Suprapubic skin (tissue), 4 donors: Measurements from ENCODE around the gene NOD1. TPM values are rescaled to one million over a fixed set of nuclear protein-coding genes. Genes with fewer than 3 reads are reported as not detected.

Experiments used
- DNase-seq, 2 donors: peaks; one replicate each; pipeline ENCODE4 v3.0.0-alpha.2; 2019; ENCODE audit warnings: low spot score in 2 of 2
- H3K27ac ChIP-seq: fragments of 200-600 bp; sonication (generic); one replicate; pipeline ENCODE4 v1.5.1; 2019
- H3K27me3 ChIP-seq: fragments of 200-600 bp; sonication (generic); one replicate; pipeline ENCODE4 v1.5.1; 2019
- H3K36me3 ChIP-seq: fragments of 200-600 bp; sonication (generic); one replicate; pipeline ENCODE4 v1.5.1; 2019
- H3K4me1 ChIP-seq: fragments of 200-600 bp; sonication (generic); one replicate; pipeline ENCODE4 v1.5.1; 2019
- H3K4me3 ChIP-seq: fragments of 200-600 bp; sonication (generic); one replicate; pipeline ENCODE4 v1.5.1; 2019; ENCODE audit warnings: mild to moderate bottlenecking
- H3K9me3 ChIP-seq: fragments of 200-600 bp; sonication (generic); one replicate; pipeline ENCODE4 v1.5.1; 2019
- CTCF ChIP-seq, 2 donors: fragments of 200-600 bp in 1 of 2; fragments of 450-650 bp in 1 of 2; sonication (generic) in 1 of 2; IDR thresholded peaks; one replicate each; pipeline ENCODE4 v1.5.1; 2016 to 2019; ENCODE audit warnings: antibody characterized with exemption in 2 of 2, mild to moderate bottlenecking in 1 of 2, moderate library complexity in 1 of 2
- EP300 ChIP-seq: sonication (generic); formaldehyde crosslinking; IDR thresholded peaks from one replicate; pipeline ENCODE4 v1.6.1; 2017; ENCODE audit warnings: antibody characterized with exemption
- POLR2A ChIP-seq, 2 donors: fragments of 450-650 bp; IDR thresholded peaks; one replicate each; pipeline ENCODE4 v1.6.1; 2017; ENCODE audit warnings: antibody characterized with exemption in 2 of 2, mild to moderate bottlenecking in 2 of 2, moderate library complexity in 2 of 2
- POLR2AphosphoS5 ChIP-seq, 3 donors: sonication (generic); formaldehyde crosslinking; IDR thresholded peaks; one replicate each; pipeline ENCODE4 v1.6.1; 2017; ENCODE audit warnings: antibody characterized with exemption in 3 of 3
- WGBS: methylation state at CpG from one replicate; pipeline ENCODE4 v1.1.5; 2018; 5-methylcytosine and 5-hydroxymethylcytosine counted together
- total RNA-seq, 4 donors: library from RNA; depleted of rRNA; stranded (reverse); fragments of >200 nt; gene quantifications; one replicate each; pipeline ENCODE4 v1.1.0, GENCODE V29; 2016

Gene NOD1
- total RNA-seq, 4 donors from 2014 or later, result 9.2 to 22.8 (median 13.4) TPM

DNA sequence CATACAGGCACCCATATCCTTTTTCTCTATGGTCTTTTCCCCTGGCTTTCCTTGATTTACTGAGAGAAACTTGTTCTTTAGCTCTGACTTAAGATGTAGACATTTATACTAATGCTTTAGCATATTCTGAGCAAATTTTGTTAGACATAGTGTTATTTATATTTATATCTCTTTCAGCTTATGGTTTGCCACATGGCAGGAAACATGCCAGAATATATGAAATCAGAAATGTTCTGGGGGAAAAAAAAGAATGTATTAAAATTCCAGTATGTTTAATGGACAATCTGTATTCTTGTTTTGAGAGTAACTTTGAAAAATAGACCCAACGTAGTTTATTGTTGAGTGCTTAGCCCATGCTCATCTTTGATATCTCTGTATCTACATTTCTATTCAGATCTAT is 36.2 kb upstream of the NOD1 start:
- DNase-seq, result no peak
- Histone ChIP-seq H3K27me3 (no peaks in the 10 kb centered on the region), H3K27ac (no peak overlapping the region), H3K4me3 (no peak overlapping the region), H3K9me3 (no peaks in the 10 kb centered on the region), H3K4me1 (peaks cover 15% of the 10 kb centered on the region), H3K36me3 (no peaks in the 10 kb centered on the region)
- TF ChIP-seq POLR2A (IDR thresholded peaks at IDR 0.05), result no peak
- TF ChIP-seq EP300, result no peak
- TF ChIP-seq CTCF (IDR thresholded peaks at IDR 0.05), result no peak
- TF ChIP-seq POLR2AphosphoS5 (IDR thresholded peaks at IDR 0.05), result no peak
- 93% methylated on average over 1 of the region's 1 CpG for WGBS

DNA sequence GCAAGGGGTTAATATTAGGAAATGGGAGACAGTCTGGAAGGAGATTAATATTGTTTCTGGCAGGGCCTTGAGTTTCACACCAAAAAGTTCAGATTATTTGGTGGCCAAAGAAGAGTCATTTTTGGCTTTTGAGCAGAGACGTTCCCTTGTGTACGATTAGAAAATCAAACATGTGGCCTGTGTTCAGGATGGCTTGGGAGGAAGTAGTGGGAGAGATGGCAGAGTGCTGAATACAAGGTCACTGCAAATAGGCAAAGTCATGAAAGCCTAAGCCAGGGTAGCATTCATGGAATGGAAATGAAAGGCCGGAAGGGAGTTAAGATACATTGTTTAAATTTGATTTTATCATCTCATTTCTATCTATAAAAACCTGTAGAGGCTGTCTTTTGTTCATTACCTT is 35.6 kb upstream of the NOD1 start:
- no peak for DNase-seq
- H3K36me3 ChIP-seq, result no peaks in the 10 kb centered on the region
- no peak for TF ChIP-seq CTCF (IDR thresholded peaks at IDR 0.05)
- no peak for TF ChIP-seq POLR2A (IDR thresholded peaks at IDR 0.05)
- TF ChIP-seq EP300, result no peak
- TF ChIP-seq POLR2AphosphoS5 (IDR thresholded peaks at IDR 0.05), result no peak
- no peak overlapping the region for H3K4me3 ChIP-seq
- peaks cover 19% of the 10 kb centered on the region for H3K4me1 ChIP-seq
- no peaks in the 10 kb centered on the region for H3K9me3 ChIP-seq
- WGBS, result 76% methylated on average over 3 of the region's 3 CpGs
- H3K27ac ChIP-seq, result no peak overlapping the region
- H3K27me3 ChIP-seq, result no peaks in the 10 kb centered on the region

DNA sequence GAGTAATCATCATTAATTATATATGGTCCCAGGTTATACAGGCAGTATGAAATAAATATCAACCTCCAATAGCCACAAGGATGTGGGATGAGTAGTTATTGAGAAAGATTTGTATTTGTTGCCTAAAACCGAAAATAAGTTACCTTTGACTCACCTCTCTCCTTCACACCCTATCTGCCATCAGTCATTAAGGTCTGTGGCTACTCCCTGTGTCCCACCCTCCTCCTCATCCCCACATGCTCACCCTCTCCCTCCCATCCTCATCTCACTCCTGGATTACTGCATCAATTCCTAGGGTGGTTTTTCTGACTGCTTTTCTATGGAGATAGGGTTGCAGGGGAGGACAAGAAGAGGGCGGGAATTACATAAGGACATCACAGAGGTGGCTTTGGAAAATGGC is 35.2 kb upstream of the NOD1 start:
- 90% methylated on average over 2 of the region's 2 CpGs for WGBS
- TF ChIP-seq POLR2AphosphoS5 (IDR thresholded peaks at IDR 0.05) (no peak), EP300 (no peak), POLR2A (IDR thresholded peaks at IDR 0.05) (no peak), CTCF (IDR thresholded peaks at IDR 0.05) (no peak)
- Histone ChIP-seq H3K4me3 (no peak overlapping the region), H3K4me1 (peaks cover 17% of the 10 kb centered on the region), H3K27ac (no peak overlapping the region), H3K9me3 (no peaks in the 10 kb centered on the region), H3K36me3 (no peaks in the 10 kb centered on the region), H3K27me3 (no peaks in the 10 kb centered on the region)
- DNase-seq, result no peak

GRCh38 chr7:30511973-30512662 is 33.5 kb upstream of the NOD1 start:
- no peaks in the 10 kb centered on the region for H3K27me3 ChIP-seq
- no peak overlapping the region for H3K4me3 ChIP-seq
- no peak overlapping the region for H3K27ac ChIP-seq
- H3K36me3 ChIP-seq, result no peaks in the 10 kb centered on the region
- 100% methylated on average over 1 of the region's 1 CpG for WGBS
- peaks cover 21% of the 10 kb centered on the region for H3K4me1 ChIP-seq
- TF ChIP-seq POLR2AphosphoS5 (IDR thresholded peaks at IDR 0.05), result no peak
- TF ChIP-seq CTCF (IDR thresholded peaks at IDR 0.05), result no peak
- TF ChIP-seq POLR2A (IDR thresholded peaks at IDR 0.05), result no peak
- TF ChIP-seq EP300, result no peak
- DNase-seq, result no peak
- H3K9me3 ChIP-seq, result no peaks in the 10 kb centered on the region

GRCh38 chr7:30511494-30511893 is 32.9 kb upstream of the NOD1 start:
- H3K9me3 ChIP-seq, result no peaks in the 10 kb centered on the region
- 86% methylated on average over 2 of the region's 2 CpGs for WGBS
- TF ChIP-seq POLR2A (IDR thresholded peaks at IDR 0.05), result no peak
- no peak for TF ChIP-seq CTCF (IDR thresholded peaks at IDR 0.05)
- TF ChIP-seq POLR2AphosphoS5 (IDR thresholded peaks at IDR 0.05), result no peak
- TF ChIP-seq EP300, result no peak

More at GRCh38 chr7:30511494-30511893, 32.9 kb upstream of the NOD1 start:
- Histone ChIP-seq H3K4me1 (peaks cover 21% of the 10 kb centered on the region), H3K36me3 (no peaks in the 10 kb centered on the region), H3K27ac (no peak overlapping the region), H3K4me3 (no peak overlapping the region), H3K27me3 (no peaks in the 10 kb centered on the region)
- DNase-seq, result no peak
